Transverse colon (tissue), 4 donors: ENCODE measurements around the gene CNPY2.

Experiments
- POLR2A ChIP-seq: fragments of 450-650 bp; IDR thresholded peaks from one replicate; pipeline ENCODE4 v1.6.1; 2016; ENCODE audit warnings: antibody characterized with exemption, mild to moderate bottlenecking, moderate library complexity
- POLR2AphosphoS5 ChIP-seq, 3 donors: sonication (generic); formaldehyde crosslinking; IDR thresholded peaks; one replicate each; pipeline ENCODE4 v1.6.1; 2016; ENCODE audit warnings: antibody characterized with exemption in 3 of 3
- TF ChIP-seq, protein P1 (sequence below), 5 experiments: fragments of 200-600 bp in 3 of 5; fragments of 450-650 bp in 2 of 5; sonication (generic) in 3 of 5; IDR thresholded peaks; 1 replicate in 2 of 5; 2 replicates in 3 of 5; pipeline ENCODE4 v1.5.1; 2016 to 2017; ENCODE audit warnings: antibody characterized with exemption in 5 of 5, inconsistent platforms in 3 of 5, mild to moderate bottlenecking in 2 of 5, moderate library complexity in 1 of 5

- TF ChIP-seq, protein P1, sequence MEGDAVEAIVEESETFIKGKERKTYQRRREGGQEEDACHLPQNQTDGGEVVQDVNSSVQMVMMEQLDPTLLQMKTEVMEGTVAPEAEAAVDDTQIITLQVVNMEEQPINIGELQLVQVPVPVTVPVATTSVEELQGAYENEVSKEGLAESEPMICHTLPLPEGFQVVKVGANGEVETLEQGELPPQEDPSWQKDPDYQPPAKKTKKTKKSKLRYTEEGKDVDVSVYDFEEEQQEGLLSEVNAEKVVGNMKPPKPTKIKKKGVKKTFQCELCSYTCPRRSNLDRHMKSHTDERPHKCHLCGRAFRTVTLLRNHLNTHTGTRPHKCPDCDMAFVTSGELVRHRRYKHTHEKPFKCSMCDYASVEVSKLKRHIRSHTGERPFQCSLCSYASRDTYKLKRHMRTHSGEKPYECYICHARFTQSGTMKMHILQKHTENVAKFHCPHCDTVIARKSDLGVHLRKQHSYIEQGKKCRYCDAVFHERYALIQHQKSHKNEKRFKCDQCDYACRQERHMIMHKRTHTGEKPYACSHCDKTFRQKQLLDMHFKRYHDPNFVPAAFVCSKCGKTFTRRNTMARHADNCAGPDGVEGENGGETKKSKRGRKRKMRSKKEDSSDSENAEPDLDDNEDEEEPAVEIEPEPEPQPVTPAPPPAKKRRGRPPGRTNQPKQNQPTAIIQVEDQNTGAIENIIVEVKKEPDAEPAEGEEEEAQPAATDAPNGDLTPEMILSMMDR (IDR thresholded peaks at IDR 0.05) = no peak
- TF ChIP-seq POLR2A (peak; percentile 28), POLR2AphosphoS5 (IDR thresholded peaks at IDR 0.05) (peak; percentile 13 to 36 (median 33))
Measured at GRCh38 chr12:56358836-56359532, 43.2 kb upstream of the CNPY2 start.
